GM21367 (cell line): ENCODE results near the gene PARD3.
"Not testable (repeated sequence)": the region's sequence is repeated elsewhere in the genome, so short reads cannot be mapped to it uniquely, and the experiment has no call there.

Experiments used
- ATAC-seq: cut with Tn5 transposase; IDR thresholded peaks from one replicate; pipeline ENCODE4 v1.9.1; 2021; ENCODE audit not compliant: unreplicated experiment

Gene PARD3

DNA sequence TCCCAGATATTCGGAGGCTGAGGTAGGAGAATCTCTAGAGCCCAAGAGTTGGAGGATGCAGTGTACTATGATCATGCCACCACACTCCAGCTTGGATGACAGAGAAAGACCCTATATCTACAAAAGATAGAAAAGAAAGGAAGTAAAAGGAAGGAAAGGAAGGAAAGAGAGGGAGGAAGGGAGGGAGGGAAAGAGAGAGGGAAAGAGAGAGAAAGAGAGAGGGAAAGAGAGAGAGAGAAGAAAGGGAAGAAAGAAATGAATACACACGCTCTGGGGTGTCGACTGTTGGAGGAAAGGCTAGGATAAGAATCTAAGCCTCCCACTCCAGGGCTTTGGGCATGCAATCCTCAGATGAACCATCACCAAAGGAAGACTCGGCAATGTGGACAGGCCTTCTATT, 69.9 kb downstream of the PARD3 start:
- no peak for ATAC-seq

DNA sequence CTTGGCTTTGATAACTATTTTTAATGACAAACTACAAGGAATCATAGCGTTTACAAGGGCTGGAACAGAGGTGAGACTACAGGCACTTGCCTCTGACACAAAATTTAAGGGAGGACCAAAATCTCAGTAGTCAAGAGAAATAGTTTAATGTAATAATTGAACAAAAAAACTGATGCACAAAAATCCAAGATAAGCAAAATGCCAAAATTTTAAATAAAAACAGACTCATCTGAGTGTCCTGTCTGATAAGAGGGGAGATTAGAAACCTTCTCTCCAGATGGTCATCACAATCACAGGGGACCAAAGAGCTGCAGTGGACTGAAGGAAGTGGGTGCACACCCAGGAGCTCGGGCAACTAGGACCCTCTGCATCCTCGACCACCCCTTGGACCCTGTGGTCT, 70.5 kb downstream of the PARD3 start:
- ATAC-seq, result no peak

DNA sequence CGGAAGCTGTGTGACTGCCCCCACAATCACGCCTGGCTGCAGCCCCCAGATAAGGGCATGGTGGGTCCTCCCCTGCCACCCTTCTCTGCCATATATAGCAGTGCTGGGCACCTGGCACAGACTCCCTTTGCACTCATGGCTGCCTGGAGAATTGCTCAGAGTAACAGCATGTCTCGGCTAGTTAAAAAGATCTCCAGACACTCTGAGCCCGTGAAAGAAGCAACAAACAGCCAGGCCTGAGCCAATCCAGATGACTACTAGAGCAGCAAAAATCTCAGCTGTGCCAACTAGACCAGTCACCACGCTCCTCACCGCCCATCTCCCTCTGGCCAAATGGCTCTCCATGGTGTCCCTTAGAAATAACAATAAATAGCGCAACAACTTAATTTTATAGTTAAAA, 71.3 kb downstream of the PARD3 start:
- no peak for ATAC-seq

- ATAC-seq, result no peak
Observed at GRCh38 chr10:34742456-34742855, 72.6 kb downstream of the PARD3 start.

- not testable (repeated sequence) for ATAC-seq
Observed at GRCh38 chr10:34741087-34741486, 74.0 kb downstream of the PARD3 start.

GRCh38 chr10:34740321-34740720, 74.8 kb downstream of the PARD3 start:
- no peak for ATAC-seq

DNA sequence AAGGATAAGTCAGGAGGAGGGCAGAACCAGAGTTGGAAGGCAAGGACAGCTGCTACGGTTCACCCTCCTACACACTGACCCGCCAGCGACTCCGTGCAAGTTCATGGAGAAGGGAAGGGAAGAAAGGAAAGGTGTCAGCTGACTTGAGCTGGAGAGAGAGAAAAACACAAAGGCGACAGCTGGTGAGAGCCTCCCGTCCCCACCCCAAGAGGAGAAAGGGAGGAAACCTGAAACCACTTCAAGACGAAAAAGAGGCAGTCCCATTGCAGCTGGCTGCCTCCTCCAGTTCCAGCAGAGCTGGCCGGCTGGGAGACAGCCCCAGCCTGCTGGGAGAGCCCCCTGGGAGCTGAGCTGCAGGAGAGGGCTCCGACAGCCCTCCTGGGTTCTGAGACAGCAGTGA, 75.2 kb downstream of the PARD3 start:
- ATAC-seq, result no peak

DNA sequence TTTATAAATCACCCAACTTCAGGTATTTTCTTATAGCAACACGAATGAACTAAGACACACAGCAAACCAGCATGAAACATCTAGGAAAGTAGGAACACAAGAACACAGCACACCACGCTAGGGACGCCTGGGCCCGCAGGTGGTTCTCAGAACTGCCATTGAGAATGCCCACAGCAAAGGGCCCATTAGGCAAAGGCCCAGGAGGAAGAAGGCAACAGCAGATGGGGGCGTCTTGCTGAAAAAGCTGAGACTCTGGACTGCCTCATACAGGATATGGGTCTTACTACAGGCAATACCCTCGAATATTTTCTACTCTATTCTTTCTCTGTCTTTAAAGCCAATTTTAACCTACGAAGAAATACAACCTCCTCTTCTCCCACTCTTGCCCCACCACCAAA, 77.3 kb downstream of the PARD3 start:
- ATAC-seq, result no peak

- no peak for ATAC-seq
Observed at GRCh38 chr10:34736976-34737771, 77.9 kb downstream of the PARD3 start.

- ATAC-seq, result no peak
Observed at GRCh38 chr10:34734918-34735317, 80.2 kb downstream of the PARD3 start.

DNA sequence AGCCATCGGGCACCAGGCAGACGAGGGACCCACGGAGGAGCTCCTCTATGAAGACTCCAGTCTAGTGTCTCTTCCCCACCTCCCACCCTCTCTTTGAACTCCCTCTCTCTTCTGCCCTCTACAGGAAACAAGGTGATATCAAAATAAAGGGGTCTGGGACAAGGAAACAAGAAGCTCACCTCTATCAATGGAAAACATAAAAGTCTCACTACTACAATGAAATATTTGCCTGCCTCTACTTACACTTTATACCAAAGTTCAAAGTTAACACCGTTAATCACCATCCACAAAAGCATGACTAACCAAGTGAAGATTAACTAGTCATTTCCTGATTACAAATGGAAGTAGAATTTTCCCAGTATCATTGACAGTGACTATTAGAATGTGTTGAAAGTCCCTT, 82.2 kb downstream of the PARD3 start:
- no peak for ATAC-seq

DNA sequence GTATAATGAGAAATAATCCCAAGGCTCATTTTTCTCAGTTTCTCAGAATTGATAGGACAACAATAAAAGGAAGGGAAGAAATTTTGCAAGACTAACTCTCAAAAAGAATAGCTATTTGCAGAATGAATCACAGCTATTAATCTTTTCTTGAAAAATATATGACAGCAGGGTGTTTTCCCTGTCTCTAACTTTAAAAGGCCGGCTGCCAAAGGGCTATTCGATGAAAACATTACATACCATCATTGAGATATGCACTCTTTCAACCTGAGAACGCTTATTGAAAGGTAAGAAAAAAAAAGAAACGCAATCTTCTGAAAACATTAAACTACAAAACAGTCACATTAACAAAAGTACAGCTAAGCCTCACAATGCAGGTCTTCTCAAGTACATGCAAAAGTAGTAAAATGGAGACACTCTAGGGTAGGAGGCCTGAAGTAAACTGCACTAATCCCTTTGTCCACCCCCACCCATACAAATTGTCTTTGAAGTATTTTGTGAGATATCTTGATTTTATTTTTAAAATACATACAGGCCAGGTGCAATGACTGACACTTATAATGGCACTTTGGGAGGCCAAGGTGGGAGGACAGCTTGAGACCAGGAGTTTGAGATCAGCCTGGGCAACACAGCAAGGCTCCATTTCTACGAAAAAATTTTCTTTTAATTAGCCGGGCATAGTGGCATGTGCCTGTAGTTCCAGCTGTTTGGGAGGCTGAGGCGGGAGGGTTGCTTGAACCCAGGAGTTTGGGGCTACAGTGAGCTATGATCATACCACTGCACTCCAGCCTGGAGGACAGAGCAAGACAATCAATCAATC, 83.0 kb downstream of the PARD3 start:
- ATAC-seq, result no peak

DNA sequence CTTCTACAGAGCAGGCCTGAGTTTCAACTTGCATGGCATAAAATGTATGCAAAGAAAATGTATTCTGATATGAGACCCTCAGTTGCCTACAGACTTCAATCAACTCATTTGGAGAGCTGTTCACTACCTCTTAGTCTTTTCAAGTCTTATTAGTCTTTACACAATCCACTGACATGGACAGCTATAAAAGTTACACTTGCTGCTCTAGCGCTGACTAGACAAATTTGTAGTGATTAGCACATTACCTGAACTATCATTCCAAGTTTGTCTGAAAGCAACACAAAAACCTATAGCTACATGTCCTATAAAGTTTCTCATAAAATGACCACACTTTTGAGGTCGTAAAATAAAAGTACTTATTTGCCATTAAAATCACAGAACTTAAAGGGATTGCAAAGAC, 83.9 kb downstream of the PARD3 start:
- ATAC-seq, result no peak

DNA sequence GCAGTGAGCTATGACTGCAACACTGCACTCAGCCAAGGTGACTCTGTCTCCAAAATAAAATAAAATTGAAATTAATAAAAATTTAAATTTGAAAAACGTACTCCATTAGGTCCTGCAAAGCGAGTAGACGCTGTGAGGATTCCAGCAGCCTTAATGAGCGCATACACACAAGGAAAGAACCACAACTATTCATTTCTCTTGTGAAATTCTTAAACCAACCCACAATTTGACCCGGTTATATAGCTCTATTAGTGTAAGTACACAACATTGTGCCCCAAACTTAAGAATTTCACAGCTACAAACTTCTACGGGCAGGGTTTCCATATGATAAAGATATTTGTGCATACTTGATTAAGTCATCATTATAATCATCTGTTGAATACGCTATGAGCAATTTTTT, 84.4 kb downstream of the PARD3 start:
- ATAC-seq, result no peak

DNA sequence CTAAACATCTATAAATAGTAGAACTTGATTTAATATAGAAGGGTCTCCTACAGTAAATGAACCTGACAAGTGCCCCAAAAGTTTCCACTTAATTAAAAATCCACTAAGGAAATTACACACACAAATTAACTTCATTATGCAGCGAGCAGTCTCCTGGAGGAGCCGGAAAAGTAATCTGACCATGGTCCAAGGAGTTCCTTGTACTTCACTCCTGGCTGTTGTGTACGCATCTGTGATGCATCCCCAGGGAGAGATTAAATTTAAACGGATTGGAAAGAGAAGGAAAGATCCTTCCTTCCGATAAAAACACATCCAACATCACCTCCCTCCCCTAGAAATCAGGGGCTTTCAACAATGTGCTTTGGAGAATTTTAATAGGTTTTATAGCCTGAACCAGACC, 85.5 kb downstream of the PARD3 start:
- ATAC-seq, result no peak

DNA sequence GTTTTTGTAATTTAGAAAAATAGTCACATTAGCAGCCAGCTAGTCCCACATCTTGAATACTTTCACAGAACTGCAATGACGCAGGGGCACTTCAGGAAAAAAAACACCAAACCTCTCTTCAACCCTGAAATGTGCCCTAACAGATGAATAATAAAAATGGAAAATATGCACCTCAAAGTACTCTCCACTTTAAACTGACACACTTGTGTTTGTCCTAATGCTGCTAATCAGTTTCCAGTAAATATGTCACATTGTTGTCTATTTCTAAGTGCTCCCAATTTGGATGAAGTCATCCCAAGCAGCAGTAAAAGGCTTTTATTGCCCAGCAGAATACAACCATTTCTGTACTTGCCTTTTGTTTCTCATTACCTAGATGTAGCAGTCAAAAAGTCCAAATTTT, 86.7 kb downstream of the PARD3 start:
- ATAC-seq, result no peak

GRCh38 chr10:34727595-34728033, 87.5 kb downstream of the PARD3 start:
- ATAC-seq, result no peak

DNA sequence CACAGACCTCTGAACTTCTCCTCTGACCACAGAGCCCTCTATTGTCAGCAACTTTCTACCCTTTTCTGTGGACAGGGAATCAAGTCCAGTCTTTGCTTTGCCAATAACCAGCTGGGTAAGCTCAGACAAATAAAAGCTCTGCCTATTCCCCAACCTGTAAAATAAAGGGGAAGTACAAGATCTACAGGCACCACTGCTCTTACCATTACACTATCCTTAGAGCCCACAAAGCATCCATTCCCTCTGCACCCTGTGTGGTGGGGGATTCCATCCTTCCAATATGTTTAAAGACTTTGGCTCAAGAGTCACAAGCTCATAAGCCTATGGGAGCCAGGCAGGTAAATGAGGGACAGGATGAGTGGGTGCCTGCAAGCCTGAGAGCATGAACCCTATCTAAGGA, 88.2 kb downstream of the PARD3 start:
- ATAC-seq, result no peak

GRCh38 chr10:34723750-34724149, 91.3 kb downstream of the PARD3 start:
- ATAC-seq, result no peak

DNA sequence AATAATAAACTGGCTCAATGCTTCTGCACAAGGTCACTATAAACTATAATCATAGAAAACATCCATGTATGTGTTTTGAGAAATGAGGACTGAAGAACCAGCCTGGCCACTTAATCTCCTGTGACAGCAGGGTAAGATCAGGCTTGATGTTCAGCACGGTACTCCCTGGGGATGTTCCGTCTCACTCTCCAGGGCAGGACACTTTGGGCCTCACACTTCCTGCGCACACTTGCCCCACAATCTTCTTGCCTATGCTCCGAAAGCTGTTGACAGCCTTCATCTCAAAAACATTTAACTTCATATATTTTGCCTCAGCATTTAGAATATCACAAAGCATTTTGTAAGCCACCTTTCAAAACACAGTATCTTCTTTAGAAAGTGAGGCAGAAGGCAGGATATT, 92.7 kb downstream of the PARD3 start:
- ATAC-seq, result no peak

- ATAC-seq, result no peak
Observed at GRCh38 chr10:34721208-34721840, 93.8 kb downstream of the PARD3 start.

GRCh38 chr10:34719746-34720145, 95.3 kb downstream of the PARD3 start:
- no peak for ATAC-seq
